Right ventricle myocardium superior (tissue), 1 donor: ENCODE measurements around the gene OR6Q1. TPM values are rescaled to one million over a fixed set of nuclear protein-coding genes. Genes with fewer than 3 reads are reported as not detected.

Experiments used
- ATAC-seq: fragments of 200-7000 bp; cut with Tn5 transposase; one replicate; pipeline ENCODE4 v1.9.1; 2020; ENCODE audit warnings: mild to moderate bottlenecking; ENCODE audit not compliant: poor library complexity
- DNase-seq: peaks from one replicate; pipeline ENCODE4 v3.0.0-alpha.2; 2020
- intact Hi-C: fragments of 100-400 bp; cut with DNase I; formaldehyde crosslinking; loops from one replicate; pipeline ENCODE4 v1.11.2; 2022
- total RNA-seq: library from RNA; stranded (reverse); fragmentation: NEBNext Ultra II Directional; extraction: Animal tissue kit (Norgen Biotek cat#: 25700); gene quantifications from one replicate; pipeline ENCODE4 v1.2.1, GENCODE V29; 2021
- donor health status: DM: no; HTN: yes; CAD: no; lungs with severe emphysema.

Gene OR6Q1
- total RNA-seq, 1 donor from 2014 or later: not detected

DNA sequence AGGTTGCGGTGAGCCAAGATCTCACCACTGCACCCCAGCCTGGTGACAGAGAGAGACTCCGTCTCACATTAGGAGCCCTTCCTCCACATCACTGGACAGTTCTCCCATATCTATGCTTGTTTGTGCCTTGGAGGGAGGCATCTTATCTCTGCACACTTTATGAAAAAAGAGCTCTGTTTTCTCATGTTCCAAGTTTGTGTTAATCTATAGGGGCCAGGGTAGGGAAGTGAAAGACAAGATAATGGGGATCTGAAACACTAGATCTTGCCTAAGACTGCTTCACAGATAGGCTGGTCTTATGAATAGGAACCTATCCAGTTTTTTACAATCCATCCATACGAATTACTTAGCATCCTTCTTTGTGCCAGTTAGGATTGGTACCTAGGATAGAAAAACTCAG, 17.1 kb downstream of the OR6Q1 start:
- no peak for DNase-seq
- no peak for ATAC-seq
- intact Hi-C loops: no loop called here

DNA sequence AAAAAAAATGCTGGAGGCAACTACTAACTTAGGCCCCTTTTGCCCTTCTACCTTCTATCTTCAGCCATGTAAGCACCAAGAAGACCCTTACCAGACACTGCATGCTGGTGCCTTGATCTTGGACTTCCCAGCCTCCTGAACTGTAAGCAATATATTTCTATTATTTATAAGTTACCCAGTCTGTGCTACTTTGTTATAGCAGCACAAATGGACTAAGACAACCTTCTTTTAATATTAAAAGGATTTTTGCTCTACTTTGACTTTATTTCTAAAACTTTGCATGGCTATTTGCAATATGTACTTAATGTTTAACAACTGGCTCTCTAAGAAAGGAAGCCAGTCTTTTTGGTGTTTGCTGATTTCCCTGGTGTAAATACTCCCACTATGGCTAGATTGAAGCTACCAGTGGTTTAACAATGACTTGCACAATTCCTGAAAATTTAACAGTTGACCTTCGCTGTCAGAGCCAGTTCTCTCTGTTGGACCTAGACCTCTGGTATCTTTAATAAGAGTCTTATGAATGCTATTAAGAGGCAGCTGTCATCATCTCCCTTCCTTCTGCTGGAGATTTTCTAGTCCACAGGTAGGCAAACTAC, 25.2 kb downstream of the OR6Q1 start:
- DNase-seq: no peak
- ATAC-seq: no peak
- intact Hi-C loops: no loop called here

DNA sequence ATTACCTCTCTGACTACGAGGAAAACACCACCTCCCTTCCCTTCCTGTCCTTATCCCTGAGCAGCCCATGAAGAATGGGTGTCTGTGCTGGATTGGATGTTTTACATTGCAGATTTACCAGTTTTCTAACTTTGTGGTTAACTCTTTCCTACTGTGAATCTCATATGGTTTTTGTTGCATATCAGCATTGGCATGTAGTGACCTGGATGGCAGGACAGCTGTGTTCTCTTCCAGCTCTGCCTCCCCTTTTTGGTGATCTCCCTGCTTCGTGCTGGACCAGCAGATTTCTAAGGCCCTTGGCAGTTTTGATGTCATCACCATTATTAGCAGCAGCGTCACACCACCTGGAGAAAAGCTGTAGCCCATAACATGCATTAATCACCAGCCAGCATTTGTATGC, 26.7 kb downstream of the OR6Q1 start:
- intact Hi-C loops: no loop called here
- DNase-seq: no peak
- ATAC-seq: no peak

DNA sequence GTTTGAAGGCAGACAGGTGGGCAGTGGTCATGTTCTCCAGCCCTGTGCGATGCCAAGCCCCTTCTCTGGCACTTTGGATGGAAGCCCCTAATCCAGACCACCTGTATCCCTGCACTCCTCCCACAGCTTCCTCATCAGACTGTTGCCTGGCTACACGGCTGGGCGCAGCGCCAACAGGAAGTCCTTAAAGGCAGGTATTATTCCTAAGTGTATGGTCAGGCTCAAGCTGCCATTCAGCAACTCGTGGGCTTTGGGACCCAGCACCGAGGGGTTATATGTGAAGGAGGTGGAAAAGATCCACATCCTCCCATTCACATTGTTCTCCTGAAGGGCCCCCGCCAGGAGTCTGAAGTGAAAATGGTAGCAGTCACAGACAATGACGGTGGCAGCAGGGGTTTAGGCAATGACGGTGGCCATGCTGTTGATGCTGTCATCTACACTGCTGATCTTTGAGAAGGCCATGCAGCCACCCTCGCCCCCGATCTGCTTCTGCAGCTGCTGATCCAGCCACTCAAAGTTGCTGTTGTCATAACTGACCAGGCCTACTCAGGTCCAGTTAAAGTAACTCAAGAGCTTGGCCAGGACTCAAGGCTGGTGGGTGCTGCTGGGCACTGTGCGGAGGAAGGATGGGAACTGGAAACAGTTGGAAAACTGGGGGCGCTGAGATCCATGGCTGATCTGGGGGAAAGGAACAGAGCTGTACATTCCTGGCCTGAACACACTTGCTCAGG, 27.7 kb downstream of the OR6Q1 start:
- intact Hi-C loops: no loop called here
- no peak for DNase-seq
- peak; percentile 57 for ATAC-seq

DNA sequence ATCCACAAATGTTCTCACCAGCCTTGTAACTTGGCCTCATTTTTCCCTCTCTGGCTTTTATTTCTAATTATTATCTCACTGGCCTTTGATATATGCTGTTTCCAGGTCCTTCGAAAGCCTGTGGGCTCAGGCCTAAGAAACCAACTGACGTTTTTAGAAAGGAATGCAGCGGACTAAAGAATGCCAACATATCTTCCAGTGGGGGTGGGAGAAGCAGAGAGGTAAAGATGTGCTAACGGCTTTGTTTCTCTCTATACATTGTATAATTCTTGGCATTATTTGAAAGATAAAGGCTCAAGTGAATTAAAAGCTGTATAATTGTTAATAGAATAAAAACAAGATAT, 28.2 kb downstream of the OR6Q1 start:
- intact Hi-C loops: no loop called here
- DNase-seq (no peak), ATAC-seq (peak; percentile 82)

DNA sequence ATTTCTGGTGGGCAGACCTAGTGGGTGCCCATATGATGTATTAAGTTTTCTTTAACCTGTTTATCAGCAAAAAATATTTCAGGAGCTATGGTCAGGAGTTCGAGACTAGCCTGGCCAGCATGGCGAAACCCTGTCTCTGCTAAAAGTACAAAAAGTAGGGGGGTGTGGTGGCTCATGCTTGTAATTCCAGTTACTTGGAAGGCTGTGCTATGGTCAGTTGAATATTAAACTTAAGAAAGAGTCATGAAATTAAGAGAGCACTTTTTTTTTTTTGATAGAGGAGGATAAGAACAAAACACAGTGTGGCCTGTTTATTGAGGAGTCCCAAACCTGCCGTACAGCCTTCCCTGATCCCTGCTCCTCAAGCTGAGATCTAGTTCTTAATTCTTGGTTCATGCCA, 29.8 kb downstream of the OR6Q1 start:
- intact Hi-C loops: no loop called here
- ATAC-seq (no peak), DNase-seq (no peak)

DNA sequence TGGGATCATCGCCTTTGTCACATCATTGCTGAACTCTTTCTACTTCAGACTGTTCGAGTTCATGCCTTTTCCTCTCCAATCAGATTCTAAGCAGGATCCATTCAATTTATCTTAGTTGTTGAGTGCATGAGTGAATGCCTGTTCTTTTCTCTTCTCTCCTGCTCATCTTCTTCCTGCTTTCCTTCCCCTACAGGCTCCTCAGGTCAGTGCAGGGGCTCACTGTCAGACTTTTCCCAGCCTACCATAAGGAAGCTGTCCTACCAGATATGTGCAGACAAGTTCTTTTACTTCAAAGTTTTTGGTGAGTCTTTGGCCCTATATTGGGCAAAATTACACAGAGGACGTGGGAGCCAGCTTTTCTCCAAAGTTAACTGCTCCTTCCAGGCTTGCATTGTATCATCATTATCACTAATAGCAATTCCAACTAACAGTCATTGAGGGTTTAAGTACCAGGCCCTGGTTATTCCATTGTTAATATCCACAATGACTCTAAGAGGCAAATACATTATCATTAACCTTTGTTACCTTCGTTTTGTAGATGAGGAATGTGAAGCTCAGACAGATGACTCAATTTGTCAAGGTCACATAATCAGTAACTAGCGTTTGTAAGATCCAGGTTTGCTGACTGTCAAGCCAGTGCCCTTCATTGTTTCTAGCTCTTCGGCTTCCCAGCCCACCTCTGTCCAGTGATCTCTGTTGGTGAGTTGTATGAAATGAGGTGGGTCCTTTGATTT, 30.4 kb downstream of the OR6Q1 start:
- intact Hi-C loops: no loop called here
- DNase-seq (no peak), ATAC-seq (no peak)

DNA sequence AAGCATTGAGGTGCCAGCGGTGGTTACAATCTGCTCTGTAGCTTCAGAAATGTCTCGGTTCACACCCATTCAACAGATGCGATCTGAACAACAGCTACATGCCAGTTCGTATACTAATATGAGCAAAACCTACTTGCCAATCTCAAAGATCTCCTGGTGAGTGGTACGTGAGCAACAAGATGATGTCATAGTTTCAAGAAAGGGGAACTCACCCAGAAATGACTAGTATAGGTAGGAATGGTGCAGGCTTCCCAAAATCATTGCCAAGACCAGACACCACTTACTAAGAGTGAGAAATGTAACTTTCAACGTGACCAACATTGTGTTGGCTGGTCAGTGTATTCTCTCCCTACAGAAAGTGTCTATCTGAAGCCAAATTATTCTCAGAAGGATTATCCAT, 31.1 kb downstream of the OR6Q1 start:
- intact Hi-C loops: no loop called here
- DNase-seq (no peak), ATAC-seq (no peak)

DNA sequence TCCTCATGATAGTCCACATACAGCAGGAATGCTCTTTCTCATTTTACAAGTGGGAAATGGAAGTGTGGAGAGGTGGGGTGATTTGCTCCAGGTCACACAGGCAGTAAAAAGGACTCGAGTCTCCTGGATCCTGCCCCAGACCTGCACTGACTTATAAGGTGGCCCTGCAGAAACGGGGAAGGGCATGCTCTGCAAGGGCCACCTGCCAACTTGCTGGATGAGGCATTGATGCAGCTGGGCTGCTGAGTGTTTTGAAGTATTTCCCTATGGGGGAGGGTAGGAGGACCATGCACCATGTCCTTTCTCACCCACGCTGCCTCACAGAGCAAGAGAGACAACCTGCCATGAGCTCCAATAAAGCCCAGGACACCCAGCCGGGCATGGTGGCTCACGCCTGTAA, 36.9 kb downstream of the OR6Q1 start:
- intact Hi-C loops: no loop called here
- ATAC-seq (no peak), DNase-seq (no peak)

DNA sequence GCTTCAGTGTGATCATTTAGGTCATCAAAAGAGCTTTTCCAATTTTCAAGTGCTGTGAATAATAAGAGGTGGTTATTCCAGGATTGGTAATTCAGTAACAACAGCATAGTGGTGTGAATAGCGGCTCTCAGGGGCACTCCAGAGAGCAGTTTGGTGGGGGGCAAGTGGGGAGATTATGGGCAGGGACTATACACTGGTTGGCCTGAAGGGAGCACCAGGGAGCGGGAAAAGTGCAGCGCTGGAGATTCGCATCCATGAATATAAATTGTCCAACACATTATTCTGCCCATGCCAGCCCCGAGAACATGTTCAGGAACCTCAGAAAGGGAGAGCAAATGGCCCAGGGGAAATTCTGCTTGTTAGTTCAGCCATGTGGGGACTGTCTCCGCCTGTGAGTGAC, 37.9 kb downstream of the OR6Q1 start:
- DNase-seq (no peak), ATAC-seq (no peak)
- intact Hi-C loops: no loop called here

DNA sequence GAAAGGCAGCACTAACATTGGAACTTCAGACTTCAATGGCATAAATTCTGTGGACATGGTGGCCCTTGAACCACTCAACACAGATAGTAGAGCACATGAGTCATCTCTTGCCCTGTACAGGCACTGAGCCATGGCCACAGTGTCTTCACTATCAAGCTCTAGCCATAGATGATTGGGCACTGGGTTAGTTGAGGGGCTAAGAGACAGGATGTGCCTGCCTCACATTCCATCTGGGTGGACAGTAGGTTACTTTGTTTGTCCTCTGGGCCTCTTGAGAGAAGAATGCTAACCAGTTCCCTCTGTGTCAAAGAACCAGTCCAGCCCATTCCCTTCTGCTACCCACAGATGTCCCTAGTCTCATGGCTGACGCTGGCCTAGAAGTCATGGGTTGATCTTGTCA, 39.8 kb downstream of the OR6Q1 start:
- DNase-seq (no peak), ATAC-seq (no peak)
- intact Hi-C loops: no loop called here

DNA sequence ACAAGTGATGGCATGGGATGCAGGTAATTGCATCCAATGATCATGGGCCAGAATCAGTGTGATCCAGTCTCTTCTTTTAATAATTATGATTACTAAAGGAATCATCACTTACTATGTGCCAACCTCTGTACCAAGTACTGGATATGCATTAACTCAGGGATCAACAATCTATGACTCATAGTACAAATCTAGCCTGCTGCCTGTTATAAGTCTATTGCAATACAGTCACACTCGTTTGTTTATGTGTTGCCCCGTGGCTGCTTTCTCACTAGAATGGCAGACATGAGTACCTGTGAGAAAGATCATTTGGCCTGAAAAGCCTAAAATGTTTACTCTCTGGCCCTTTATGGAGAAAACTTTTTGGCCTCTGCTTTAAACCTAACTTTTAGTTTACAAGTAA, 45.0 kb downstream of the OR6Q1 start:
- no peak for DNase-seq
- ATAC-seq: no peak
- intact Hi-C loops: no loop called here

Other genes with a start within 250 kb of the OR6Q1 start
- gene OR9Q1, start 7.1 kb upstream of the OR6Q1 start, total RNA-seq: not detected
- not detected for gene OR9I1, start 94.6 kb downstream of the OR6Q1 start, total RNA-seq
- gene OR9Q2, start 158.1 kb downstream of the OR6Q1 start, total RNA-seq: not detected
- gene OR1S2, start 173.2 kb downstream of the OR6Q1 start, total RNA-seq: not detected
- not detected for gene OR1S1, start 181.8 kb downstream of the OR6Q1 start, total RNA-seq
- not detected for gene OR10Q1, start 198.0 kb downstream of the OR6Q1 start, total RNA-seq
- gene OR10W1, start 237.3 kb downstream of the OR6Q1 start, total RNA-seq: not detected